Neural cell (in vitro differentiated cells): ENCODE data around the gene OR56A4.

Experiments
- EZH2 ChIP-seq: fragments of 200-600, 300-800 bp; shearing (Covaris generic), sonication (generic); IDR thresholded peaks from 2 replicates; pipeline ENCODE4 v1.6.1; 2014; ENCODE audit warnings: antibody characterized with exemption, low read length, borderline replicate concordance, mild to moderate bottlenecking; ENCODE audit not compliant: insufficient read depth, poor library complexity, severe bottlenecking
- TF ChIP-seq, protein P1 (sequence below): fragments of 450-650 bp; IDR thresholded peaks from 2 replicates; pipeline ENCODE4 v1.5.1; 2014; ENCODE audit warnings: antibody characterized with exemption, mild to moderate bottlenecking, moderate library complexity; ENCODE audit not compliant: poor library complexity, severe bottlenecking

- no peak for TF ChIP-seq EZH2
- TF ChIP-seq, protein P1, sequence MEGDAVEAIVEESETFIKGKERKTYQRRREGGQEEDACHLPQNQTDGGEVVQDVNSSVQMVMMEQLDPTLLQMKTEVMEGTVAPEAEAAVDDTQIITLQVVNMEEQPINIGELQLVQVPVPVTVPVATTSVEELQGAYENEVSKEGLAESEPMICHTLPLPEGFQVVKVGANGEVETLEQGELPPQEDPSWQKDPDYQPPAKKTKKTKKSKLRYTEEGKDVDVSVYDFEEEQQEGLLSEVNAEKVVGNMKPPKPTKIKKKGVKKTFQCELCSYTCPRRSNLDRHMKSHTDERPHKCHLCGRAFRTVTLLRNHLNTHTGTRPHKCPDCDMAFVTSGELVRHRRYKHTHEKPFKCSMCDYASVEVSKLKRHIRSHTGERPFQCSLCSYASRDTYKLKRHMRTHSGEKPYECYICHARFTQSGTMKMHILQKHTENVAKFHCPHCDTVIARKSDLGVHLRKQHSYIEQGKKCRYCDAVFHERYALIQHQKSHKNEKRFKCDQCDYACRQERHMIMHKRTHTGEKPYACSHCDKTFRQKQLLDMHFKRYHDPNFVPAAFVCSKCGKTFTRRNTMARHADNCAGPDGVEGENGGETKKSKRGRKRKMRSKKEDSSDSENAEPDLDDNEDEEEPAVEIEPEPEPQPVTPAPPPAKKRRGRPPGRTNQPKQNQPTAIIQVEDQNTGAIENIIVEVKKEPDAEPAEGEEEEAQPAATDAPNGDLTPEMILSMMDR: no peak
These were observed 4.5 kb downstream of the OR56A4 start for GRCh38 chr11:6002202-6002699.
